Coronary artery (tissue), 2 donors: ENCODE results near the gene VWC2.

ENCODE experiments used
- DNase-seq: peaks from one replicate; pipeline ENCODE4 v3.0.0-alpha.2; 2017; ENCODE audit warnings: low spot score
- H3K27ac ChIP-seq, 2 donors: fragments of 200-600 bp; sonication (generic); one replicate each; pipeline ENCODE4 v1.5.1; 2016 to 2019
- H3K4me3 ChIP-seq: fragments of 200-600 bp; sonication (generic); 2 replicates; pipeline ENCODE4 v1.5.1; 2016; ENCODE audit warnings: mild to moderate bottlenecking, moderate library complexity
- CTCF ChIP-seq: fragments of 200-600 bp; sonication (generic); IDR thresholded peaks from one replicate; pipeline ENCODE4 v1.5.1; 2019; ENCODE audit warnings: antibody characterized with exemption

VWC2 gene

GRCh38 chr7:49866910-49867309 is 93.5 kb downstream of the VWC2 start:
- no peak overlapping the region for H3K27ac ChIP-seq
- DNase-seq: no peak
- no peak for TF ChIP-seq CTCF
- no peak overlapping the region for H3K4me3 ChIP-seq

- DNase-seq: no peak
- no peak overlapping the region for H3K4me3 ChIP-seq
- H3K27ac ChIP-seq: no peak overlapping the region
- TF ChIP-seq CTCF: no peak
Observed at GRCh38 chr7:49873420-49873819, 100.0 kb downstream of the VWC2 start.

- no peak for TF ChIP-seq CTCF
- H3K27ac ChIP-seq: no peak overlapping the region
- no peak overlapping the region for H3K4me3 ChIP-seq
- no peak for DNase-seq
Observed at GRCh38 chr7:49875336-49875735, 101.9 kb downstream of the VWC2 start.

GRCh38 chr7:49876202-49876601 is 102.8 kb downstream of the VWC2 start:
- DNase-seq: no peak
- TF ChIP-seq CTCF: no peak
- H3K4me3 ChIP-seq: no peak overlapping the region
- H3K27ac ChIP-seq: no peak overlapping the region

- DNase-seq: no peak
- Histone ChIP-seq H3K27ac (no peak overlapping the region), H3K4me3 (no peak overlapping the region)
- TF ChIP-seq CTCF: no peak
Observed at GRCh38 chr7:49878089-49878488, 104.7 kb downstream of the VWC2 start.

- no peak for DNase-seq
- no peak for TF ChIP-seq CTCF
- Histone ChIP-seq H3K27ac (no peak overlapping the region), H3K4me3 (no peak overlapping the region)
Observed at GRCh38 chr7:49878627-49879026, 105.2 kb downstream of the VWC2 start.

- no peak for DNase-seq
- no peak for TF ChIP-seq CTCF
- no peak overlapping the region for H3K4me3 ChIP-seq
- no peak overlapping the region for H3K27ac ChIP-seq
Observed at GRCh38 chr7:49883933-49884332, 110.5 kb downstream of the VWC2 start.
